Gastrocnemius medialis (tissue), 4 donors: ENCODE results near the gene COL4A6. TPM values are rescaled to one million over a fixed set of nuclear protein-coding genes. Genes with fewer than 3 reads are reported as not detected.

Source experiments
- ATAC-seq, 2 donors: fragments of 150-250 bp; one replicate each; pipeline ENCODE4 v1.9.1; 2016
- DNase-seq, 2 donors: peaks; one replicate each; pipeline ENCODE4 v3.0.0-alpha.2; 2019
- H3K27ac ChIP-seq, 4 donors: fragments of 200-600 bp; sonication (generic); 1 replicate in 1 of 4; 2 replicates in 3 of 4; pipeline ENCODE4 v1.5.1; 2016 to 2018; ENCODE audit warnings: mild to moderate bottlenecking in 2 of 4, moderate library complexity in 1 of 4
- H3K27me3 ChIP-seq, 3 donors: fragments of 200-600 bp; sonication (generic) in 2 of 3; 1 replicate in 1 of 3; 2 replicates in 2 of 3; pipeline versions ENCODE4 v1.5.1 to v1.6.0; 2016 to 2019; ENCODE audit warnings: mild to moderate bottlenecking in 1 of 3, moderate library complexity in 1 of 3
- H3K36me3 ChIP-seq, 2 donors: fragments of 200-600 bp; sonication (generic) in 1 of 2; one replicate each; pipeline ENCODE4 v1.5.1; 2017 to 2018
- H3K4me1 ChIP-seq, 2 donors: fragments of 200-600 bp; sonication (generic) in 1 of 2; one replicate each; pipeline ENCODE4 v1.5.1; 2016 to 2017; ENCODE audit warnings: mild to moderate bottlenecking in 2 of 2
- H3K4me3 ChIP-seq, 4 donors: fragments of 200-600 bp; sonication (generic) in 3 of 4; 1 replicate in 1 of 4; 2 replicates in 3 of 4; pipeline ENCODE4 v1.5.1; 2016 to 2019; ENCODE audit warnings: mild to moderate bottlenecking in 2 of 4
- H3K9me3 ChIP-seq, 3 donors: fragments of 200-600 bp; sonication (generic) in 2 of 3; 1 replicate in 1 of 3; 2 replicates in 2 of 3; pipeline ENCODE4 v1.5.1; 2016 to 2019
- CTCF ChIP-seq, 5 experiments: fragments of 450-650 bp in 3 of 5; fragments of 200-600 bp in 2 of 5; sonication (generic) in 2 of 5; IDR thresholded peaks in 4 of 5; conservative IDR thresholded peaks in 1 of 5; 1 replicate in 4 of 5; 2 replicates in 1 of 5; pipeline ENCODE4 v1.5.1; 2016 to 2019; ENCODE audit warnings: antibody characterized with exemption in 5 of 5, mild to moderate bottlenecking in 3 of 5, moderate library complexity in 3 of 5
- POLR2A ChIP-seq, 2 donors: fragments of 450-650 bp; IDR thresholded peaks; one replicate each; pipeline ENCODE4 v1.6.1; 2017; ENCODE audit warnings: antibody characterized with exemption in 2 of 2, mild to moderate bottlenecking in 2 of 2, moderate library complexity in 2 of 2
- in situ Hi-C, 4 donors: fragments of 200-750 bp; cut with MboI; loops; one replicate each; pipeline versions ENCODE4 v1.15.0 to v1.8.0; 2017; ENCODE audit warnings: low sequenced_read_pairs in 4 of 4
- intact Hi-C: fragments of 100-400 bp; cut with DNase I; formaldehyde crosslinking; loops from one replicate; pipeline ENCODE4 v1.15.1; 2023; ENCODE audit warnings: low total_unique reads
- total RNA-seq, 4 donors: library from RNA; depleted of rRNA; stranded (reverse); fragments of >200 nt; gene quantifications; one replicate each; pipeline versions ENCODE4 v1.1.0 to v1.2.3, GENCODE V29; 2016

The COL4A6 gene
- total RNA-seq, 4 donors from 2014 or later = 0.42 to 1.4 (median 0.81) TPM

GRCh38 chrX:108134724-108135123, 303.5 kb downstream of the COL4A6 start:
- no peak overlapping the region for H3K27ac ChIP-seq
- no peaks in the 10 kb centered on the region for H3K4me1 ChIP-seq
- H3K36me3 ChIP-seq = peaks cover 0 to 5% of the 10 kb centered on the region in 2 donors
- in situ Hi-C loops (no loop called here), intact Hi-C loops (no loop called here)
- no peak for ATAC-seq
- TF ChIP-seq CTCF (IDR thresholded peaks at IDR 0.05 in 4 of 5, conservative IDR thresholded peaks at IDR 0.05 in 1 of 5) (no peak), POLR2A (IDR thresholded peaks at IDR 0.05) (no peak)
- H3K4me3 ChIP-seq = no peak overlapping the region
- H3K9me3 ChIP-seq = no peaks in the 10 kb centered on the region
- DNase-seq = no peak
- no peaks in the 10 kb centered on the region for H3K27me3 ChIP-seq

GRCh38 chrX:108132876-108133275, 305.3 kb downstream of the COL4A6 start:
- no peaks in the 10 kb centered on the region for H3K36me3 ChIP-seq
- in situ Hi-C loops (no loop called here), intact Hi-C loops (no loop called here)
- H3K4me3 ChIP-seq = no peak overlapping the region
- DNase-seq (no peak), ATAC-seq (no peak)
- TF ChIP-seq POLR2A (IDR thresholded peaks at IDR 0.05) = no peak
- no peak for TF ChIP-seq CTCF (IDR thresholded peaks at IDR 0.05 in 4 of 5, conservative IDR thresholded peaks at IDR 0.05 in 1 of 5)
- H3K27me3 ChIP-seq = no peaks in the 10 kb centered on the region
- no peaks in the 10 kb centered on the region for H3K9me3 ChIP-seq
- H3K27ac ChIP-seq = peak overlapping the region in 1 of 4 donors; percentile 48
- no peaks in the 10 kb centered on the region for H3K4me1 ChIP-seq

- intact Hi-C loops (no loop called here), in situ Hi-C loops (no loop called here)
- no peaks in the 10 kb centered on the region for H3K36me3 ChIP-seq
- ATAC-seq (no peak), DNase-seq (no peak)
- no peaks in the 10 kb centered on the region for H3K9me3 ChIP-seq
- no peak overlapping the region for H3K4me3 ChIP-seq
- no peak for TF ChIP-seq POLR2A (IDR thresholded peaks at IDR 0.05)
- TF ChIP-seq CTCF (IDR thresholded peaks at IDR 0.05 in 4 of 5, conservative IDR thresholded peaks at IDR 0.05 in 1 of 5) = no peak
- no peaks in the 10 kb centered on the region for H3K4me1 ChIP-seq
- peak overlapping the region; percentile 4 to 48 (median 22) for H3K27ac ChIP-seq
- no peaks in the 10 kb centered on the region for H3K27me3 ChIP-seq
Measured at GRCh38 chrX:108132034-108132433, 306.2 kb downstream of the COL4A6 start.

- in situ Hi-C loops (no loop called here), intact Hi-C loops (no loop called here)
- Histone ChIP-seq H3K27ac (peak overlapping the region in 2 of 4 donors; percentile 48 to 54), H3K27me3 (no peaks in the 10 kb centered on the region), H3K9me3 (no peaks in the 10 kb centered on the region), H3K4me3 (no peak overlapping the region), H3K4me1 (no peaks in the 10 kb centered on the region), H3K36me3 (no peaks in the 10 kb centered on the region)
- no peak for TF ChIP-seq CTCF (IDR thresholded peaks at IDR 0.05 in 4 of 5, conservative IDR thresholded peaks at IDR 0.05 in 1 of 5)
- DNase-seq = no peak
- peak; percentile 33 to 49 for ATAC-seq
Measured at GRCh38 chrX:108131471-108131870, 306.8 kb downstream of the COL4A6 start.

- Histone ChIP-seq H3K36me3 (no peaks in the 10 kb centered on the region), H3K27ac (peak overlapping the region in 2 of 4 donors; percentile 48 to 54), H3K27me3 (no peaks in the 10 kb centered on the region), H3K4me1 (no peaks in the 10 kb centered on the region), H3K9me3 (no peaks in the 10 kb centered on the region), H3K4me3 (no peak overlapping the region)
- intact Hi-C loops (no loop called here), in situ Hi-C loops (no loop called here)
- no peak for ATAC-seq
- TF ChIP-seq POLR2A (IDR thresholded peaks at IDR 0.05) (no peak), CTCF (IDR thresholded peaks at IDR 0.05 in 4 of 5, conservative IDR thresholded peaks at IDR 0.05 in 1 of 5) (no peak)
- DNase-seq = no peak
Measured at GRCh38 chrX:108130889-108131288, 307.3 kb downstream of the COL4A6 start.
